AG04449 (cell line): Measurements from ENCODE around the gene EPB41L1.

Experiments used
- CTCF ChIA-PET: fragments of 350-600 bp; formaldehyde crosslinking; extraction: SDS; loops from one replicate; lab custom pipeline; 2021; ENCODE audit warnings: antibody characterized with exemption; lab: Yijun Ruan, JAX
- POLR2A ChIA-PET: fragments of 400-600, 350-600 bp; formaldehyde crosslinking; extraction: SDS; loops from one replicate; lab custom pipeline; 2020; ENCODE audit warnings: antibody characterized with exemption, inconsistent platforms; lab: Yijun Ruan, JAX
- DNase-seq: peaks from one replicate; pipeline ENCODE4 v3.0.0-alpha.2; 2010; ENCODE audit warnings: low read depth, low spot score
- H3K4me3 ChIP-seq: 2 replicates; pipeline ENCODE4 v1.5.1; 2011; ENCODE audit warnings: low read depth, mild to moderate bottlenecking, control low read depth, low read length
- CTCF ChIP-seq: IDR thresholded peaks from one replicate; pipeline ENCODE4 v1.5.1; 2011; ENCODE audit warnings: mild to moderate bottlenecking, moderate library complexity, low read length, control low read depth, inconsistent platforms; ENCODE audit not compliant: insufficient read depth; ENCODE audit errors: missing control alignments

EPB41L1 gene

GRCh38 chr20:36259177-36260061, 104.9 kb downstream of the EPB41L1 start:
- no peak for DNase-seq
- ChIA-PET CTCF (no interaction called here), POLR2A (no interaction called here)
- H3K4me3 ChIP-seq = no peak overlapping the region
- TF ChIP-seq CTCF = no peak

GRCh38 chr20:36260316-36260715, 105.8 kb downstream of the EPB41L1 start:
- DNase-seq = no peak
- CTCF ChIA-PET = no interaction called here
- no peak overlapping the region for H3K4me3 ChIP-seq
- POLR2A ChIA-PET = interaction anchor here (0.7 kb wide), 1 partner anchor 64 kb away, joined by 5 read pairs; no protein-coding TSS in a partner anchor
- TF ChIP-seq CTCF = no peak

- ChIA-PET CTCF (interaction anchor here (0.8 kb wide), 1 partner anchor 12 kb away, joined by 3 read pairs; no protein-coding TSS in a partner anchor), POLR2A (no interaction called here)
- no peak for DNase-seq
- H3K4me3 ChIP-seq = no peak overlapping the region
- no peak for TF ChIP-seq CTCF
Measured at GRCh38 chr20:36261389-36262105, 107.0 kb downstream of the EPB41L1 start.

- H3K4me3 ChIP-seq = no peak overlapping the region
- no peak for TF ChIP-seq CTCF
- CTCF ChIA-PET = interaction anchor here (0.8 kb wide), 1 partner anchor 11 kb away, joined by 3 read pairs; no protein-coding TSS in a partner anchor
- POLR2A ChIA-PET = no interaction called here
- DNase-seq = no peak
Measured at GRCh38 chr20:36262440-36262839, 107.9 kb downstream of the EPB41L1 start.

- POLR2A ChIA-PET = no interaction called here
- CTCF ChIA-PET = interaction anchor here (0.9 to 1.2 kb wide), 3 partner anchors 9 to 175 kb away, joined by 3 to 6 read pairs (median 3); no protein-coding TSS in a partner anchor
Measured at GRCh38 chr20:36264426-36265246, 110.1 kb downstream of the EPB41L1 start.

More at GRCh38 chr20:36264426-36265246, 110.1 kb downstream of the EPB41L1 start:
- no peak for DNase-seq
- H3K4me3 ChIP-seq = no peak overlapping the region
- no peak for TF ChIP-seq CTCF
